ENCODE measurements around the gene RILPL1.
A peak's percentile ranks its signal among the peaks of the same experiment; 100 is the strongest.

The RILPL1 gene

DNA sequence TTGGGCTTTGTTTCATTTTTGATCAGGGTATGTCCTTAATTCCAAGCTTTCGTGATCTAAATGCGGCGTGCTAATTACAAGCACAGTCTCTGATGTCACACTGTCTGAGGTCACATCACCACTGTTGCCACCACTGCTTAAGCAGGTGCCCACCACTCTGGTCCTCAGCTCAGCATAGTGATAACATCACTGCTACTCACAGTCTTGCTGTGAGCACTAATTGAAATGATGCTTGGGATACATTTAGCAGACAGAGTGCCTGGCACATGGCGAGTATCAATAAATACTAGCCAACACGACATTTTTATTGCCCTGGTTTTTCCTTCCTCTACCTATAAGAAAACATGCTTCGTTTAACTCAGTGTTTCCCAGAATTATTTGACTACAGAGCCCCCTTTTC is 104.9 kb downstream of the RILPL1 start:
- H3K27ac Mint-ChIP-seq, result peak overlapping the region; percentile 98
- H3K36me3 Mint-ChIP-seq, result peaks cover 50 to 54% of the 10 kb centered on the region in 2 donors
- no peaks in the 10 kb centered on the region for H3K9me3 Mint-ChIP-seq
- DNase-seq (no peak), ATAC-seq (replicated peaks) (no peak)
- H3K27me3 Mint-ChIP-seq, result no peaks in the 10 kb centered on the region
- peak overlapping the region in 1 of 2 donors; percentile 63 for H3K4me3 Mint-ChIP-seq
- peaks cover 30 to 55% of the 10 kb centered on the region in 2 donors for H3K4me1 Mint-ChIP-seq

DNA sequence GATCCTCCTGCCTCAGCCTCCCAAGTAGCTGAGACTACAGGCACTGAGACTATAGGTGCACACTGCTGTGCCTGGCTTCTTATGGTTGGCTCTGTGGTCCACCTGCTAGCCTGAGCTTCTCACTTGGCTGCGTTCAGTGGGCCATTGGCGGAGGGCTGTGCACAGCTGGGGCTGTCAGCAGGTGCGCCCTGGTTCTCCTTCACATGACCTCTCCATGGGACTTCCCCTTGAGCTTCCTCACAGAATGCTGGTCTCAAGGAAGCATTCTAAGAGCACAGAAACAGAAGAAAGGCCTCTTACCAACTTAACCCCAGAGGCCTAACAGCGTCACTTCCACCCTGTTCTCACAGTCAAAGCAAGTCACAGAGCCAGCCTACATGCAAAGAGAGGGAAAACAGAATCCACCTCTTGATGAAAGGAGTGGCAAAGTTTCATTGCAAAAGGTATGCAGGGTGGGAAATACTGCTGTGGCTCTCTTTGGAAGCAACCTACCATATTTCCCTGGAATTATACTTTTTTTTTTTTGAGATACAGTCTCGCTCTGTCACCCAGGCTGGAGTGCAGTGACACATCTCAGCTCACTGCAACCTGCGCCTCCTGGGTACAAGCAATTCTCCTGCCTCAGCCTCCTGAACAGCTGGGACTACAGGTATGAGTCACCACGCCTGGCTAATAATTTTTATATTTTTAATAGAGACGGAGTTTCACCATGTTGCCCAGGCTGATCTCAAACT is 106.3 kb downstream of the RILPL1 start:
- ATAC-seq (replicated peaks) (peak; percentile 95 to 97), DNase-seq (peak; percentile 83)
- peaks cover 21 to 41% of the 10 kb centered on the region in 2 donors for H3K4me1 Mint-ChIP-seq
- H3K9me3 Mint-ChIP-seq, result no peaks in the 10 kb centered on the region
- H3K27ac Mint-ChIP-seq, result peak overlapping the region; percentile 98
- H3K36me3 Mint-ChIP-seq, result peaks cover 44 to 46% of the 10 kb centered on the region in 2 donors
- H3K4me3 Mint-ChIP-seq, result peak overlapping the region; percentile 63 to 72
- H3K27me3 Mint-ChIP-seq, result no peaks in the 10 kb centered on the region

- peaks cover 34 to 35% of the 10 kb centered on the region in 2 donors for H3K36me3 Mint-ChIP-seq
- DNase-seq, result no peak
- H3K27ac Mint-ChIP-seq, result peak overlapping the region; percentile 15
- ATAC-seq (replicated peaks), result no peak
- H3K9me3 Mint-ChIP-seq, result no peaks in the 10 kb centered on the region
- no peaks in the 10 kb centered on the region for H3K4me1 Mint-ChIP-seq
- no peak overlapping the region for H3K4me3 Mint-ChIP-seq
- H3K27me3 Mint-ChIP-seq, result no peaks in the 10 kb centered on the region
Measured at GRCh38 chr12:123421314-123421713, 112.2 kb downstream of the RILPL1 start.

All from stimulated activated naive B cell treated with anti-CD40 and anti-IgM and Interleukin-4, amounts not matched to agents 10 μg/mL and 1 μg/mL and 100 μg/mL, for 72 hours (primary cell).